WTC11 (cell line): Measurements from ENCODE around the gene PEAR1. TPM values are rescaled to one million over a fixed set of nuclear protein-coding genes. Genes with fewer than 3 reads are reported as not detected.

Experiments used
- ATAC-seq: fragments of 200-7000 bp; cut with Tn5 transposase; 2 replicates; pipeline ENCODE4 v1.10.0; 2021; ENCODE audit warnings: mild to moderate bottlenecking, moderate library complexity
- CTCF ChIA-PET: fragments of 300-600 bp; sonication (Branson Sonifier 250); formaldehyde crosslinking; loops from one replicate; lab custom pipeline; 2021; ENCODE audit warnings: antibody characterized with exemption; lab: Charles Lee
- POLR2A ChIA-PET: fragments of 350-600 bp; sonication (Branson Sonifier 250); formaldehyde crosslinking; loops from one replicate; lab custom pipeline; 2021; ENCODE audit warnings: antibody characterized with exemption; lab: Charles Lee
- DNase-seq: peaks from one replicate; pipeline ENCODE4 v3.0.0; 2021; ENCODE audit warnings: low spot score
- H3K27ac Mint-ChIP-seq: 2 replicates; pipeline ENCODE4 v1.8.0; 2021; ENCODE audit warnings: mixed read lengths
- H3K27me3 Mint-ChIP-seq: 2 replicates; pipeline ENCODE4 v1.8.0; 2021; ENCODE audit warnings: low read depth, mild to moderate bottlenecking, moderate library complexity, mixed read lengths
- H3K36me3 Mint-ChIP-seq: 2 replicates; pipeline ENCODE4 v1.8.0; 2021; ENCODE audit warnings: mixed read lengths
- H3K4me1 Mint-ChIP-seq: 2 replicates; pipeline ENCODE4 v1.8.0; 2022; ENCODE audit warnings: mixed read lengths
- H3K4me3 Mint-ChIP-seq: 2 replicates; pipeline ENCODE4 v1.8.0; 2021; ENCODE audit warnings: mild to moderate bottlenecking, moderate library complexity, mixed read lengths
- H3K9me3 Mint-ChIP-seq: 2 replicates; pipeline ENCODE4 v1.8.0; 2021; ENCODE audit warnings: mixed read lengths
- CBFB ChIP-seq: sonication (generic); formaldehyde crosslinking; IDR thresholded peaks from 2 replicates; pipeline ENCODE4 v1.8.1; 2022; ENCODE audit warnings: mild to moderate bottlenecking, low read depth, missing genetic modification reagents
- ELF4 ChIP-seq: sonication (generic); formaldehyde crosslinking; IDR thresholded peaks from 2 replicates; pipeline ENCODE4 v1.8.1; 2022; ENCODE audit warnings: low read depth, mild to moderate bottlenecking, moderate library complexity, missing genetic modification reagents
- ETV6 ChIP-seq: sonication (generic); formaldehyde crosslinking; IDR thresholded peaks from 2 replicates; pipeline ENCODE4 v1.8.1; 2022; ENCODE audit warnings: mild to moderate bottlenecking, missing genetic modification reagents
- FOXK1 ChIP-seq: sonication (generic); formaldehyde crosslinking; IDR thresholded peaks from 2 replicates; pipeline ENCODE4 v1.8.0; 2022; ENCODE audit warnings: mild to moderate bottlenecking, moderate library complexity, missing genetic modification reagents
- MXD4 ChIP-seq: fragments of 250-450 bp; sonication (Bioruptor Pico); IDR thresholded peaks from 2 replicates; pipeline ENCODE4 v1.8.0; 2021; ENCODE audit warnings: mild to moderate bottlenecking, moderate library complexity, borderline replicate concordance
- NFE2L1 ChIP-seq: sonication (generic); formaldehyde crosslinking; IDR thresholded peaks from 2 replicates; pipeline ENCODE4 v1.8.1; 2023; ENCODE audit warnings: missing genetic modification reagents
- RORB ChIP-seq: fragments of 250-450 bp; sonication (Bioruptor Pico); IDR thresholded peaks from 2 replicates; pipeline ENCODE4 v1.9.0; 2021; ENCODE audit warnings: mild to moderate bottlenecking
- SMAD3 ChIP-seq: sonication (generic); formaldehyde crosslinking; IDR thresholded peaks from 2 replicates; pipeline ENCODE4 v1.8.0; 2022; ENCODE audit warnings: missing genetic modification reagents, mild to moderate bottlenecking, borderline replicate concordance
- SMAD4 ChIP-seq: sonication (generic); formaldehyde crosslinking; IDR thresholded peaks from 2 replicates; pipeline ENCODE4 v1.8.0; 2022; ENCODE audit warnings: mild to moderate bottlenecking, missing genetic modification reagents
- TCF7 ChIP-seq: sonication (generic); formaldehyde crosslinking; IDR thresholded peaks from 2 replicates; pipeline ENCODE4 v1.8.0; 2022; ENCODE audit warnings: mild to moderate bottlenecking, low read depth, missing genetic modification reagents, moderate library complexity
- TP53 ChIP-seq: sonication (generic); formaldehyde crosslinking; IDR thresholded peaks from 2 replicates; pipeline ENCODE4 v1.8.1; 2023; ENCODE audit warnings: mild to moderate bottlenecking, missing genetic modification reagents
- ZBTB21 ChIP-seq: sonication (generic); formaldehyde crosslinking; IDR thresholded peaks from 2 replicates; pipeline ENCODE4 v1.8.1; 2023; ENCODE audit warnings: mild to moderate bottlenecking, missing genetic modification reagents, borderline replicate concordance
- ZNF396 ChIP-seq: fragments of 250-450 bp; sonication (Bioruptor Pico); IDR thresholded peaks from 2 replicates; pipeline ENCODE4 v1.8.0; 2021; ENCODE audit warnings: mild to moderate bottlenecking, moderate library complexity, borderline replicate concordance
- total RNA-seq: library from RNA; stranded (reverse); gene quantifications from 3 replicates; pipeline ENCODE4 v1.2.3, GENCODE V29; 2021
- TF ChIP-seq, protein P1 (sequence below): sonication (generic); formaldehyde crosslinking; IDR thresholded peaks from 2 replicates; pipeline ENCODE4 v1.8.0; 2022; ENCODE audit warnings: missing genetic modification reagents
- TF ChIP-seq, protein P2 (sequence below): sonication (generic); formaldehyde crosslinking; IDR thresholded peaks from 2 replicates; pipeline ENCODE4 v1.8.0; 2022; ENCODE audit warnings: mild to moderate bottlenecking, missing genetic modification reagents
- TF ChIP-seq, protein P3 (sequence below): fragments of 250-450 bp; sonication (Bioruptor Pico); IDR thresholded peaks from 2 replicates; pipeline ENCODE4 v1.9.0; 2021; ENCODE audit warnings: mild to moderate bottlenecking
- TF ChIP-seq, protein P4 (sequence below): fragments of 250-450 bp; sonication (Bioruptor Pico); IDR thresholded peaks from 2 replicates; pipeline ENCODE4 v1.8.0; 2021; ENCODE audit warnings: mild to moderate bottlenecking
- TF ChIP-seq, protein P5 (sequence below): sonication (generic); formaldehyde crosslinking; IDR thresholded peaks from 2 replicates; pipeline ENCODE4 v1.8.1; 2022; ENCODE audit warnings: mild to moderate bottlenecking, moderate library complexity, missing genetic modification reagents

Gene PEAR1
- total RNA-seq, 1 experiment from 2014 or later = 1.6 TPM

DNA sequence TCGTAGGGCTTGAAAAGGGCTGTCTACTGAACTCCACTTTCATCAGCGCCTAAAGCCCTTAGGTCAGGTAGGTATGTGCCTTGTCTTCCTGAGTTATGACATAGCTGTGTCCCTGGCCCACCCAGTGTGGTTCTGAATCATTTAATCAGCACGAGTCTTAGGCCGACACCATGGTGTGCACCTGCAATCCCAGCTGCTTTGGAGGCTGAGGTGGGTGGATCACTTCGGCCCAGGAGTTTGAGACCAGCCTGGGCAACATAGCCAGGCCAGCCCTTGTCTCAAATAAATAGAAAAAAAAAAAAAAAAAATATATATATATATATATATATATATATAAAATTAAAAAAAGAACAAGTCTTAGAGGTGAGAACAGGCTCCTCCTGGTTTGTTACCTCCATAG is 42.7 kb downstream of the PEAR1 start:
- ATAC-seq (no peak), DNase-seq (no peak)
- POLR2A ChIA-PET = no interaction called here
- Mint-ChIP-seq H3K9me3 (no peaks in the 10 kb centered on the region), H3K27me3 (peaks cover 4% of the 10 kb centered on the region), H3K27ac (no peak overlapping the region), H3K4me1 (peaks cover 17% of the 10 kb centered on the region), H3K4me3 (no peak overlapping the region), H3K36me3 (peaks cover 26% of the 10 kb centered on the region)
- CTCF ChIA-PET = interaction anchor here (0.7 to 1.4 kb wide), 4 partner anchors 8 to 138 kb away, joined by 3 to 6 read pairs (median 4); partner anchors contain the start of gene LRRC71
- TF ChIP-seq, protein P1, sequence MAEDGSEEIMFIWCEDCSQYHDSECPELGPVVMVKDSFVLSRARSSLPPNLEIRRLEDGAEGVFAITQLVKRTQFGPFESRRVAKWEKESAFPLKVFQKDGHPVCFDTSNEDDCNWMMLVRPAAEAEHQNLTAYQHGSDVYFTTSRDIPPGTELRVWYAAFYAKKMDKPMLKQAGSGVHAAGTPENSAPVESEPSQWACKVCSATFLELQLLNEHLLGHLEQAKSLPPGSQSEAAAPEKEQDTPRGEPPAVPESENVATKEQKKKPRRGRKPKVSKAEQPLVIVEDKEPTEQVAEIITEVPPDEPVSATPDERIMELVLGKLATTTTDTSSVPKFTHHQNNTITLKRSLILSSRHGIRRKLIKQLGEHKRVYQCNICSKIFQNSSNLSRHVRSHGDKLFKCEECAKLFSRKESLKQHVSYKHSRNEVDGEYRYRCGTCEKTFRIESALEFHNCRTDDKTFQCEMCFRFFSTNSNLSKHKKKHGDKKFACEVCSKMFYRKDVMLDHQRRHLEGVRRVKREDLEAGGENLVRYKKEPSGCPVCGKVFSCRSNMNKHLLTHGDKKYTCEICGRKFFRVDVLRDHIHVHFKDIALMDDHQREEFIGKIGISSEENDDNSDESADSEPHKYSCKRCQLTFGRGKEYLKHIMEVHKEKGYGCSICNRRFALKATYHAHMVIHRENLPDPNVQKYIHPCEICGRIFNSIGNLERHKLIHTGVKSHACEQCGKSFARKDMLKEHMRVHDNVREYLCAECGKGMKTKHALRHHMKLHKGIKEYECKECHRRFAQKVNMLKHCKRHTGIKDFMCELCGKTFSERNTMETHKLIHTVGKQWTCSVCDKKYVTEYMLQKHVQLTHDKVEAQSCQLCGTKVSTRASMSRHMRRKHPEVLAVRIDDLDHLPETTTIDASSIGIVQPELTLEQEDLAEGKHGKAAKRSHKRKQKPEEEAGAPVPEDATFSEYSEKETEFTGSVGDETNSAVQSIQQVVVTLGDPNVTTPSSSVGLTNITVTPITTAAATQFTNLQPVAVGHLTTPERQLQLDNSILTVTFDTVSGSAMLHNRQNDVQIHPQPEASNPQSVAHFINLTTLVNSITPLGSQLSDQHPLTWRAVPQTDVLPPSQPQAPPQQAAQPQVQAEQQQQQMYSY = no peak
- TF ChIP-seq ETV6 (CRISPR knock-in tag) (no peak), ELF4 (CRISPR knock-in tag) (no peak), ZNF396 (CRISPR knock-in tag) (no peak), SMAD3 (CRISPR knock-in tag) (no peak), TP53 (CRISPR knock-in tag) (no peak), FOXK1 (CRISPR knock-in tag) (no peak), MXD4 (CRISPR knock-in tag) (no peak), CBFB (CRISPR knock-in tag) (no peak), NFE2L1 (CRISPR knock-in tag) (no peak)
- TF ChIP-seq, protein P2, sequence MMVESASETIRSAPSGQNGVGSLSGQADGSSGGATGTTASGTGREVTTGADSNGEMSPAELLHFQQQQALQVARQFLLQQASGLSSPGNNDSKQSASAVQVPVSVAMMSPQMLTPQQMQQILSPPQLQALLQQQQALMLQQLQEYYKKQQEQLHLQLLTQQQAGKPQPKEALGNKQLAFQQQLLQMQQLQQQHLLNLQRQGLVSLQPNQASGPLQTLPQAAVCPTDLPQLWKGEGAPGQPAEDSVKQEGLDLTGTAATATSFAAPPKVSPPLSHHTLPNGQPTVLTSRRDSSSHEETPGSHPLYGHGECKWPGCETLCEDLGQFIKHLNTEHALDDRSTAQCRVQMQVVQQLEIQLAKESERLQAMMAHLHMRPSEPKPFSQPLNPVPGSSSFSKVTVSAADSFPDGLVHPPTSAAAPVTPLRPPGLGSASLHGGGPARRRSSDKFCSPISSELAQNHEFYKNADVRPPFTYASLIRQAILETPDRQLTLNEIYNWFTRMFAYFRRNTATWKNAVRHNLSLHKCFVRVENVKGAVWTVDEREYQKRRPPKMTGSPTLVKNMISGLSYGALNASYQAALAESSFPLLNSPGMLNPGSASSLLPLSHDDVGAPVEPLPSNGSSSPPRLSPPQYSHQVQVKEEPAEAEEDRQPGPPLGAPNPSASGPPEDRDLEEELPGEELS = no peak
- TF ChIP-seq, protein P3, sequence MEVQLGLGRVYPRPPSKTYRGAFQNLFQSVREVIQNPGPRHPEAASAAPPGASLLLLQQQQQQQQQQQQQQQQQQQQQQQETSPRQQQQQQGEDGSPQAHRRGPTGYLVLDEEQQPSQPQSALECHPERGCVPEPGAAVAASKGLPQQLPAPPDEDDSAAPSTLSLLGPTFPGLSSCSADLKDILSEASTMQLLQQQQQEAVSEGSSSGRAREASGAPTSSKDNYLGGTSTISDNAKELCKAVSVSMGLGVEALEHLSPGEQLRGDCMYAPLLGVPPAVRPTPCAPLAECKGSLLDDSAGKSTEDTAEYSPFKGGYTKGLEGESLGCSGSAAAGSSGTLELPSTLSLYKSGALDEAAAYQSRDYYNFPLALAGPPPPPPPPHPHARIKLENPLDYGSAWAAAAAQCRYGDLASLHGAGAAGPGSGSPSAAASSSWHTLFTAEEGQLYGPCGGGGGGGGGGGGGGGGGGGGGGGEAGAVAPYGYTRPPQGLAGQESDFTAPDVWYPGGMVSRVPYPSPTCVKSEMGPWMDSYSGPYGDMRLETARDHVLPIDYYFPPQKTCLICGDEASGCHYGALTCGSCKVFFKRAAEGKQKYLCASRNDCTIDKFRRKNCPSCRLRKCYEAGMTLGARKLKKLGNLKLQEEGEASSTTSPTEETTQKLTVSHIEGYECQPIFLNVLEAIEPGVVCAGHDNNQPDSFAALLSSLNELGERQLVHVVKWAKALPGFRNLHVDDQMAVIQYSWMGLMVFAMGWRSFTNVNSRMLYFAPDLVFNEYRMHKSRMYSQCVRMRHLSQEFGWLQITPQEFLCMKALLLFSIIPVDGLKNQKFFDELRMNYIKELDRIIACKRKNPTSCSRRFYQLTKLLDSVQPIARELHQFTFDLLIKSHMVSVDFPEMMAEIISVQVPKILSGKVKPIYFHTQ (CRISPR knock-in tag) = no peak
- TF ChIP-seq, protein P4, sequence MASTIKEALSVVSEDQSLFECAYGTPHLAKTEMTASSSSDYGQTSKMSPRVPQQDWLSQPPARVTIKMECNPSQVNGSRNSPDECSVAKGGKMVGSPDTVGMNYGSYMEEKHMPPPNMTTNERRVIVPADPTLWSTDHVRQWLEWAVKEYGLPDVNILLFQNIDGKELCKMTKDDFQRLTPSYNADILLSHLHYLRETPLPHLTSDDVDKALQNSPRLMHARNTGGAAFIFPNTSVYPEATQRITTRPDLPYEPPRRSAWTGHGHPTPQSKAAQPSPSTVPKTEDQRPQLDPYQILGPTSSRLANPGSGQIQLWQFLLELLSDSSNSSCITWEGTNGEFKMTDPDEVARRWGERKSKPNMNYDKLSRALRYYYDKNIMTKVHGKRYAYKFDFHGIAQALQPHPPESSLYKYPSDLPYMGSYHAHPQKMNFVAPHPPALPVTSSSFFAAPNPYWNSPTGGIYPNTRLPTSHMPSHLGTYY (CRISPR knock-in tag) = no peak

DNA sequence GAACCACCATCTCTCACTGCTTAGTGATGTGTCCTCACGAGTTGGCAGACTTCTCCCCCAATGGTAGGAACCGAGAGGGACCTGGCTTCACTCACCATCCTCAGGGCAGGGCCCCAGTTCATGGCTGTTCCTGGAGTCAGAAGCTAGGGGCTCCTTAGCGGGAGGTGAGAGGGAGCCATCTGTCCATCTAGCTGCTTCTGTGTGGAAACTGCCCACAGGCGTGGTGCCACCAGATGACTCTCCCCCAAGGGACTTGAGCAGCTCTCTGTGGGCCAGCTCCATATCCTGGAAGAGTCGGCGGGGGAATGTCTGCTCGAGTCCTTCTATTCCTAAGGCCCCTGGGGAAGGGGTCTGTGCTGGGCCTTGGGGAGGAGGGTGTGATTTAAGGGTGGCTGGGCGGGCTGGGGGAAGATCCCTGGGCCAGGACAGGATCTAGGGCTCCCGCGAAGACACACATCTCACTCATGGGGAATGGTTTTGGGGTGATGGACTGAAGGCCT is 43.3 kb downstream of the PEAR1 start:
- H3K27me3 Mint-ChIP-seq = no peaks in the 10 kb centered on the region
- no peaks in the 10 kb centered on the region for H3K9me3 Mint-ChIP-seq
- ChIA-PET CTCF (interaction anchor here (0.7 to 2.2 kb wide), 5 partner anchors 9 to 137 kb away, joined by 3 to 6 read pairs (median 4); partner anchors contain the start of gene LRRC71), POLR2A (no interaction called here)
- peaks cover 27% of the 10 kb centered on the region for H3K36me3 Mint-ChIP-seq
- no peak for ATAC-seq
- H3K4me3 Mint-ChIP-seq = no peak overlapping the region
- no peak for DNase-seq
- no peak overlapping the region for H3K27ac Mint-ChIP-seq
- H3K4me1 Mint-ChIP-seq = peaks cover 17% of the 10 kb centered on the region
- TF ChIP-seq TCF7 (CRISPR knock-in tag) (no peak), SMAD4 (CRISPR knock-in tag) (no peak), SMAD3 (CRISPR knock-in tag) (no peak), ZBTB21 (CRISPR knock-in tag) (no peak), ETV6 (CRISPR knock-in tag) (no peak), RORB (CRISPR knock-in tag) (no peak)
- TF ChIP-seq, protein P5, sequence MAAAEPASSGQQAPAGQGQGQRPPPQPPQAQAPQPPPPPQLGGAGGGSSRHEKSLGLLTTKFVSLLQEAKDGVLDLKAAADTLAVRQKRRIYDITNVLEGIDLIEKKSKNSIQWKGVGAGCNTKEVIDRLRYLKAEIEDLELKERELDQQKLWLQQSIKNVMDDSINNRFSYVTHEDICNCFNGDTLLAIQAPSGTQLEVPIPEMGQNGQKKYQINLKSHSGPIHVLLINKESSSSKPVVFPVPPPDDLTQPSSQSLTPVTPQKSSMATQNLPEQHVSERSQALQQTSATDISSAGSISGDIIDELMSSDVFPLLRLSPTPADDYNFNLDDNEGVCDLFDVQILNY (CRISPR knock-in tag) = no peak
- TF ChIP-seq, protein P1 = no peak
